Endothelial cell of umbilical vein (primary cell): ENCODE measurements around the gene KXD1. TPM values are rescaled to one million over a fixed set of nuclear protein-coding genes. Genes with fewer than 3 reads are reported as not detected.

Experiments used
- BruUV-seq: library from RNA; stranded (reverse); fragments of 400-500 nt; replicated peaks from 2 replicates; lab custom pipeline; 2021; lab: Mats Ljungman, UMichigan
- CTCF ChIA-PET: fragments of 300-600, 350-600 bp; sonication (Branson Sonifier 250); formaldehyde crosslinking; loops from one replicate; lab custom pipeline; 2021; ENCODE audit warnings: antibody characterized with exemption, inconsistent platforms; lab: Charles Lee
- POLR2A ChIA-PET: fragments of 300-600, 350-600 bp; sonication (Branson Sonifier 250); formaldehyde crosslinking; loops from one replicate; lab custom pipeline; 2021; ENCODE audit warnings: antibody characterized with exemption, inconsistent platforms; lab: Charles Lee
- DNase-seq: peaks from one replicate; pipeline ENCODE4 v3.0.0-alpha.2; 2011; ENCODE audit warnings: low read depth, low spot score
- FAIRE-seq: peaks from 2 replicates; lab custom pipeline; 2011; peaks lifted over from hg19 to GRCh38; lab: Jason Lieb, UNC
- H2AFZ ChIP-seq: 2 replicates; pipeline ENCODE4 v1.6.0; 2012; ENCODE audit warnings: low read depth, low read length, control low read depth, inconsistent platforms
- H3K27ac ChIP-seq: 2 replicates; pipeline ENCODE4 v1.5.1; 2011; ENCODE audit warnings: low read depth, mild to moderate bottlenecking, control low read depth, low read length, moderate library complexity; ENCODE audit not compliant: insufficient read depth
- H3K27me3 ChIP-seq, 2 experiments: 2 replicates each; pipeline versions ENCODE4 v1.6.0 to v1.6.1; 2011; ENCODE audit warnings: low read length in 2 of 2, mixed read lengths in 1 of 2; ENCODE audit not compliant: control insufficient read depth in 2 of 2, insufficient read depth in 2 of 2
- H3K36me3 ChIP-seq, 2 experiments: 2 replicates in 1 of 2; 3 replicates in 1 of 2; pipeline ENCODE4 v1.5.1; 2011; ENCODE audit warnings: low read length in 2 of 2, mild to moderate bottlenecking in 1 of 2, moderate library complexity in 1 of 2; ENCODE audit not compliant: control insufficient read depth in 2 of 2, insufficient read depth in 2 of 2; ENCODE audit errors: extremely low read depth in 1 of 2
- H3K4me1 ChIP-seq: 3 replicates; pipeline ENCODE4 v1.5.1; 2011; ENCODE audit warnings: mild to moderate bottlenecking, low read length; ENCODE audit not compliant: control insufficient read depth, insufficient read depth; ENCODE audit errors: extremely low read depth
- H3K4me2 ChIP-seq: 2 replicates; pipeline ENCODE4 v1.6.1; 2011; ENCODE audit warnings: low read length, control low read depth, mixed read lengths; ENCODE audit not compliant: insufficient read depth
- H3K4me3 ChIP-seq, 3 experiments: fragments of 200-600 bp in 1 of 3; sonication (generic), shearing (Covaris generic) in 1 of 3; replicated peaks in 1 of 3; 2 replicates each; pipeline ENCODE4 v1.5.1; 2011 to 2016; ENCODE audit warnings: control low read depth in 3 of 3, low read length in 3 of 3, mild to moderate bottlenecking in 2 of 3, inconsistent platforms in 1 of 3, low read depth in 1 of 3, moderate library complexity in 1 of 3; ENCODE audit not compliant: insufficient read depth in 1 of 3
- H3K79me2 ChIP-seq: 2 replicates; pipeline ENCODE4 v1.6.0; 2012; ENCODE audit warnings: low read length, inconsistent platforms; ENCODE audit not compliant: control insufficient read depth, insufficient read depth
- H3K9ac ChIP-seq: replicated peaks from 2 replicates; pipeline ENCODE3; 2011; ENCODE audit warnings: low read length, control low read depth; ENCODE audit not compliant: insufficient read depth; ENCODE audit errors: extremely low read depth
- H3K9me1 ChIP-seq: replicated peaks from 3 replicates; pipeline ENCODE4 v1.6.0; 2011; ENCODE audit warnings: mild to moderate bottlenecking, low read length; ENCODE audit not compliant: control insufficient read depth, insufficient read depth; ENCODE audit errors: extremely low read depth
- H3K9me3 ChIP-seq: replicated peaks from 2 replicates; pipeline ENCODE4 v1.5.1; 2012; ENCODE audit warnings: low read length, inconsistent platforms; ENCODE audit not compliant: control insufficient read depth, insufficient read depth
- H4K20me1 ChIP-seq: replicated peaks from 2 replicates; pipeline ENCODE3; 2011; ENCODE audit warnings: mild to moderate bottlenecking, low read length; ENCODE audit not compliant: control insufficient read depth, insufficient read depth; ENCODE audit errors: extremely low read depth
- CTCF ChIP-seq, 2 donors: IDR thresholded peaks; 1 replicate in 1 of 2; 2 replicates in 1 of 2; pipeline ENCODE4 v1.5.1; 2011; ENCODE audit warnings: low read length in 2 of 2, mild to moderate bottlenecking in 2 of 2, moderate library complexity in 2 of 2, control low read depth in 1 of 2, inconsistent platforms in 1 of 2, low read depth in 1 of 2; ENCODE audit not compliant: insufficient read depth in 1 of 2; ENCODE audit errors: extremely low read depth in 1 of 2
- GATA2 ChIP-seq: IDR thresholded peaks from 2 replicates; pipeline ENCODE4 v1.7.0; 2011; ENCODE audit warnings: low read depth, mild to moderate bottlenecking, moderate library complexity, mixed read lengths, low read length; ENCODE audit not compliant: insufficient read length, insufficient read depth
- JUN ChIP-seq: IDR thresholded peaks from 2 replicates; pipeline ENCODE4 v1.6.1; 2011; ENCODE audit warnings: borderline replicate concordance, low read depth; ENCODE audit not compliant: insufficient read length, insufficient read depth
- MAX ChIP-seq: IDR thresholded peaks from 2 replicates; pipeline ENCODE4 v1.6.1; 2011; ENCODE audit not compliant: insufficient read depth, insufficient read length
- MYC ChIP-seq: IDR thresholded peaks from one replicate; pipeline ENCODE4 v1.6.1; 2011; ENCODE audit warnings: mild to moderate bottlenecking, low read depth, low read length
- POLR2A ChIP-seq: IDR thresholded peaks from 2 replicates; pipeline ENCODE4 v1.6.1; 2012; ENCODE audit warnings: low read depth, mild to moderate bottlenecking, control low read depth, low read length
- POLR2AphosphoS5 ChIP-seq: IDR thresholded peaks from 2 replicates; pipeline ENCODE4 v1.6.1; 2012; ENCODE audit warnings: low read depth, mild to moderate bottlenecking, control low read depth, low read length, moderate library complexity; ENCODE audit not compliant: insufficient read depth
- dilution Hi-C: fragments of 300-500 bp; cut with MboI; formaldehyde crosslinking; loops from one replicate; pipeline ENCODE4 v1.15.0; 2019; ENCODE audit warnings: low sequenced_read_pairs; ENCODE audit not compliant: extremely low pct_ligation_motif_present
- intact Hi-C: fragments of 100-400 bp; cut with micrococcal nuclease; formaldehyde crosslinking; loops from one replicate; pipeline ENCODE4 v1.10.0; 2022
- polyA plus RNA-seq, 4 experiments: library from polyadenylated mRNA; depleted of rRNA in 3 of 4; stranded (reverse) in 3 of 4; unstranded in 1 of 4; fragments of >200 nt; gene quantifications; 2 replicates each; pipeline versions ENCODE4 v1.2.1 to v1.2.3, GENCODE V29; 2011 to 2012; ENCODE audit warnings: missing spikeins in 1 of 4
- total RNA-seq: library from RNA; stranded (reverse); gene quantifications from 2 replicates; pipeline ENCODE4 v1.2.3, GENCODE V29; 2021

The KXD1 gene
- total and polyA plus RNA-seq, 2 donors (not counting 3 experiments of a cell fraction or from before 2014, with no cell fraction given) = 134 to 186 TPM

GRCh38 chr19:18519962-18520847 is 37.5 kb upstream of the KXD1 start:
- Histone ChIP-seq H3K4me3 (peak overlapping the region; percentile 71 to 85 (median 82)), H4K20me1 (no peaks in the 10 kb centered on the region), H3K9ac (peak overlapping the region; percentile 97), H3K9me3 (no peaks in the 10 kb centered on the region), H3K27ac (peak overlapping the region; percentile 89), H3K79me2 (peaks cover 59% of the 10 kb centered on the region), H3K27me3 (no peaks in the 10 kb centered on the region), H3K36me3 (no peaks in the 10 kb centered on the region), H3K9me1 (no peaks in the 10 kb centered on the region), H2AFZ (peak overlapping the region; percentile 48), H3K4me2 (peak overlapping the region; percentile 94), H3K4me1 (peaks cover 19% of the 10 kb centered on the region)
- dilution Hi-C loops = no loop called here
- POLR2A ChIA-PET = interaction anchor here (0.5 to 2.1 kb wide), 8 partner anchors 12 to 491 kb away, joined by 3 to 9 read pairs (median 4); partner anchors contain the start of genes KXD1, REX1BD and UBA52
- intact Hi-C loops = loop anchor here (1.0 to 2.0 kb wide), 3 partner anchors 34 to 103 kb away; no protein-coding TSS in a partner anchor
- DNase-seq = peak; percentile 85
- CTCF ChIA-PET = interaction anchor here (0.7 to 3.6 kb wide), 32 partner anchors 8 to 507 kb away, joined by 3 to 25 read pairs (median 5); partner anchors contain the start of genes KXD1, REX1BD and UPF1
- FAIRE-seq = peak; percentile 94
- TF ChIP-seq JUN (no peak), MYC (no peak), POLR2AphosphoS5 (peak; percentile 26), MAX (no peak), GATA2 (no peak), CTCF (IDR thresholded peaks at IDR 0.05; ENCODE audit: extremely low read depth in 1 of 2, insufficient read depth in 1 of 2, low read depth in 1 of 2, low read length in 2 of 2) (peak; percentile 53 to 71), POLR2A (no peak)
- TSS peak; percentile 41 for BruUV-seq
